SU-DHL-6 (cell line): Measurements from ENCODE around the gene SLC2A6.

Experiments used
- CTCF ChIP-seq: fragments of 200-600 bp; sonication (generic); IDR thresholded peaks from one replicate; pipeline ENCODE4 v1.5.1; 2017; ENCODE audit warnings: antibody characterized with exemption, mild to moderate bottlenecking, low read length, moderate library complexity; ENCODE audit not compliant: insufficient read depth, poor library complexity, severe bottlenecking
- EZH2phosphoT487 ChIP-seq: fragments of 200-600 bp; sonication (generic), shearing (Covaris generic); conservative IDR thresholded peaks from 2 replicates; pipeline ENCODE4 v1.6.1; 2018; ENCODE audit warnings: mild to moderate bottlenecking, antibody characterized with exemption, low read length, moderate library complexity, mixed read lengths

GRCh38 chr9:133465984-133466383 is 12.9 kb downstream of the SLC2A6 start:
- TF ChIP-seq CTCF, result no peak
- TF ChIP-seq EZH2phosphoT487, result no peak
